ENCODE data around the gene ETFB.

DNA sequence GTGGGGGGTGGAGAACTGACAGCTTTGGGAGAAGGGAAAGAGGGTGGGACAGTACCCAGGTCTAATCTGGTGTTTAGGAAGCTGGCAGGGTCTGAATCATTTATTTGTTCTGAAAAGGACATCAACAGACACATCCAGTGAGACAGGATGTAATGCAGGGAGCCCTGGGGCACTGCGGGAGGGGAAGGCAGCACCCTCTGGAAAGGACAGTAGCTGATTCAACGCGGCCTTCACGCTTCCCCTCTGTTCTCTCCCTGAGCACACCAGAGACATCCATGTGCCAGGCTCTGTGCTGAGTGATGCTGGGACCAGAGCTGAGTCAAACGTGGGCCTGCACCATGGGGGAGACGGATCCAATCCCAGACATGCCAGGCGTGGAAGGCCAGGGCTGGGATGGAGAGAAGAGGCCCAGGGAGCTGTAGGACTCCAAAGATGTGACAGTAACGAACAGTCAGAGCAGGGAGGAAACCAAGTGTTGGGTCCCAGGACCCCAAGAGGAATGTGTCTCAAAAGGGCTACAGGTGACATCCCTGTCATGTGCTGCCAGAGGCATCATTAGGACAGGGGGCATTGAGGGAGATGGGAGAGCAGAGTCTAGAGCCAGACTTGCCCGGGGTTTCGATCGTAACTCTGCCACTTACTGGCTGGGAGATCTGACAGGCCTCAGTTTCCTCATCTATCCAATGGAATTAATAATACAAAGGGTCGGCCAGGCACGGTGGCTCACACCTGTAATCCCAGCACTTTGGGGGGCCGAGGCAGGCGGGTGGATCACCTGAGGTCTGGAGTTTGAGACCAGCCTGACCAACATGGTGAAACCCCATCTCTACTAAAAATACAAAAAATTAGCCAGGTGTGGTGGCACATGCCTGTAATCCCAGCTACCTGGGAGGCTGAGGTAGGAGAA is 1.7 kb downstream of the ETFB start:
- TF ChIP-seq CTCF (IDR thresholded peaks at IDR 0.05) (no peak), POLR2A (IDR thresholded peaks at IDR 0.05) (no peak)
